Osteoblast (primary cell): ENCODE results near the gene SEC14L1. TPM values are rescaled to one million over a fixed set of nuclear protein-coding genes. Genes with fewer than 3 reads are reported as not detected.
A peak's percentile ranks its signal among the peaks of the same experiment; 100 is the strongest.

ENCODE experiments used
- DNase-seq: peaks from one replicate; pipeline ENCODE4 v3.0.0; 2011; ENCODE audit warnings: low spot score, mixed read lengths; ENCODE audit not compliant: insufficient read length; ENCODE audit errors: missing footprints
- H2AFZ ChIP-seq: 2 replicates; pipeline ENCODE4 v1.6.0; 2011; ENCODE audit warnings: mild to moderate bottlenecking, low read length
- H3K27ac ChIP-seq: 2 replicates; pipeline ENCODE4 v1.5.1; 2011; ENCODE audit warnings: mild to moderate bottlenecking, low read depth, low read length, moderate library complexity
- H3K27me3 ChIP-seq: 2 replicates; pipeline ENCODE4 v1.6.0; 2012; ENCODE audit warnings: mild to moderate bottlenecking, control low read depth, inconsistent platforms, low read length, moderate library complexity; ENCODE audit not compliant: insufficient read depth
- H3K36me3 ChIP-seq: 2 replicates; pipeline ENCODE4 v1.5.1; 2011; ENCODE audit warnings: mild to moderate bottlenecking, low read length, control low read depth, moderate library complexity; ENCODE audit not compliant: insufficient read depth
- H3K4me1 ChIP-seq: 2 replicates; pipeline ENCODE4 v1.5.1; 2011; ENCODE audit warnings: mild to moderate bottlenecking, low read length, control low read depth, moderate library complexity; ENCODE audit not compliant: insufficient read depth
- H3K4me2 ChIP-seq: 2 replicates; pipeline ENCODE4 v1.6.0; 2011; ENCODE audit warnings: mild to moderate bottlenecking, low read length; ENCODE audit not compliant: insufficient read depth
- H3K4me3 ChIP-seq: fragments of 200-600 bp; sonication (generic); 3 replicates; pipeline ENCODE4 v1.5.1; 2012; ENCODE audit warnings: mild to moderate bottlenecking, low read length, inconsistent platforms; ENCODE audit not compliant: insufficient read depth
- H3K79me2 ChIP-seq: 2 replicates; pipeline ENCODE4 v1.6.0; 2012; ENCODE audit warnings: mild to moderate bottlenecking, low read length, control low read depth, inconsistent platforms; ENCODE audit not compliant: insufficient read depth
- H3K9me3 ChIP-seq: 2 replicates; pipeline ENCODE4 v1.5.1; 2011; ENCODE audit warnings: low read depth, low read length, control low read depth
- H4K20me1 ChIP-seq: 2 replicates; pipeline ENCODE4 v1.6.0; 2012; ENCODE audit warnings: mild to moderate bottlenecking, low read length, control low read depth; ENCODE audit not compliant: insufficient read depth
- CTCF ChIP-seq: IDR thresholded peaks from 2 replicates; pipeline ENCODE4 v1.5.1; 2011; ENCODE audit warnings: mild to moderate bottlenecking, low read depth, low read length, moderate library complexity; ENCODE audit errors: extremely low read depth
- total RNA-seq: library from RNA; depleted of rRNA; stranded (reverse); fragments of >200 nt; gene quantifications from 2 replicates; pipeline ENCODE4 v1.2.3, GENCODE V29; 2012

Gene SEC14L1
- total RNA-seq, 1 donor = 53.6 TPM

GRCh38 chr17:77145224-77145611 is 4.4 kb downstream of the SEC14L1 start:
- no peak overlapping the region for H3K4me3 ChIP-seq

GRCh38 chr17:77145612-77146245 is 5.0 kb downstream of the SEC14L1 start:
- Histone ChIP-seq H3K4me3 (peak overlapping the region; percentile 21), H3K79me2 (peaks cover 91% of the 10 kb centered on the region), H3K4me2 (peak overlapping the region; percentile 40), H3K4me1 (peaks cover 35% of the 10 kb centered on the region), H3K36me3 (peaks cover 62% of the 10 kb centered on the region), H3K27ac (peak overlapping the region; percentile 32), H3K27me3 (no peaks in the 10 kb centered on the region), H2AFZ (no peak overlapping the region), H4K20me1 (peaks cover 6% of the 10 kb centered on the region), H3K9me3 (no peaks in the 10 kb centered on the region)
- peak; percentile 87 for DNase-seq
- peak; percentile 35 for TF ChIP-seq CTCF

More at GRCh38 chr17:77145224-77145611, 4.4 kb downstream of the SEC14L1 start:
- peaks cover 59% of the 10 kb centered on the region for H3K36me3 ChIP-seq
- H3K4me1 ChIP-seq = peaks cover 31% of the 10 kb centered on the region
- peaks cover 86% of the 10 kb centered on the region for H3K79me2 ChIP-seq
- no peaks in the 10 kb centered on the region for H3K9me3 ChIP-seq
- peak overlapping the region; percentile 40 for H3K4me2 ChIP-seq
- H3K27ac ChIP-seq = peak overlapping the region; percentile 32
- H3K27me3 ChIP-seq = no peaks in the 10 kb centered on the region
- peaks cover 6% of the 10 kb centered on the region for H4K20me1 ChIP-seq
- DNase-seq = no peak
- H2AFZ ChIP-seq = no peak overlapping the region
- TF ChIP-seq CTCF = no peak

GRCh38 chr17:77146246-77146632 is 5.5 kb downstream of the SEC14L1 start:
- Histone ChIP-seq H3K27me3 (no peaks in the 10 kb centered on the region), H2AFZ (no peak overlapping the region), H3K4me3 (peak overlapping the region; percentile 21), H3K4me2 (peak overlapping the region; percentile 40), H4K20me1 (peaks cover 6% of the 10 kb centered on the region), H3K27ac (peak overlapping the region; percentile 32), H3K9me3 (no peaks in the 10 kb centered on the region), H3K79me2 (peaks cover 93% of the 10 kb centered on the region), H3K4me1 (peaks cover 40% of the 10 kb centered on the region), H3K36me3 (peaks cover 62% of the 10 kb centered on the region)
- DNase-seq = no peak
- TF ChIP-seq CTCF = no peak

GRCh38 chr17:77146882-77147281 is 6.1 kb downstream of the SEC14L1 start:
- Histone ChIP-seq H3K27me3 (no peaks in the 10 kb centered on the region), H3K36me3 (peaks cover 62% of the 10 kb centered on the region), H3K4me1 (peaks cover 46% of the 10 kb centered on the region), H3K79me2 (peaks cover 93% of the 10 kb centered on the region), H3K9me3 (no peaks in the 10 kb centered on the region), H2AFZ (no peak overlapping the region), H4K20me1 (peaks cover 6% of the 10 kb centered on the region), H3K4me3 (no peak overlapping the region), H3K27ac (no peak overlapping the region), H3K4me2 (no peak overlapping the region)
- DNase-seq = no peak
- TF ChIP-seq CTCF = no peak
